K562 (cell line): ENCODE results near the gene ERRFI1. TPM values are rescaled to one million over a fixed set of nuclear protein-coding genes. Genes with fewer than 3 reads are reported as not detected.
A peak's percentile ranks its signal among the peaks of the same experiment; 100 is the strongest.

Source experiments
- ATAC-seq: fragments of 200-7000 bp; cut with Tn5 transposase; 3 replicates; pipeline ENCODE4 v1.9.1; 2020; ENCODE audit warnings: moderate library complexity
- BruUV-seq: library from RNA; stranded (reverse); fragments of 400-500 nt; replicated peaks from 2 replicates; lab custom pipeline; 2021; lab: Mats Ljungman, UMichigan
- CTCF ChIA-PET: fragments of 300-600 bp; formaldehyde crosslinking; extraction: SDS; loops from one replicate; lab custom pipeline; 2021; ENCODE audit warnings: low intra/inter-chr PET ratio; lab: Yijun Ruan, JAX
- POLR2A ChIA-PET: fragments of 300-600, 350-650 bp; sonication (Branson Sonifier 250); formaldehyde crosslinking; extraction: SDS; loops from one replicate; lab custom pipeline; 2021; ENCODE audit warnings: antibody characterized with exemption, inconsistent platforms; lab: Yijun Ruan, JAX
- DNase-seq, 4 experiments: peaks; one replicate each; pipeline versions ENCODE4 v3.0.0 to v3.0.0-alpha.2; 2011 to 2018; ENCODE audit warnings: low spot score in 3 of 4, mixed read lengths in 3 of 4; ENCODE audit errors: extremely low read depth in 1 of 4
- FAIRE-seq: peaks from 2 replicates; lab custom pipeline; 2011; peaks lifted over from hg19 to GRCh38; lab: Jason Lieb, UNC
- H2AFZ ChIP-seq: 2 replicates; pipeline ENCODE4 v1.6.0; 2011; ENCODE audit warnings: low read depth, low read length, control low read depth, inconsistent platforms
- H3K27ac ChIP-seq: fragments of 200-600 bp; 3 replicates; pipeline ENCODE4 v1.8.0; 2011; ENCODE audit warnings: low read depth, mild to moderate bottlenecking, control low read depth, inconsistent platforms, low read length, moderate library complexity, mixed read lengths; ENCODE audit errors: extremely low read depth
- H3K27me3 ChIP-seq, 2 experiments: fragments of 300-600 bp in 1 of 2; 2 replicates in 1 of 2; 3 replicates in 1 of 2; pipeline versions ENCODE4 v1.6.0 to v1.8.0; 2011; ENCODE audit warnings: inconsistent platforms in 2 of 2, low read length in 2 of 2, mild to moderate bottlenecking in 1 of 2, mixed read lengths in 1 of 2, moderate library complexity in 1 of 2; ENCODE audit not compliant: control insufficient read depth in 2 of 2, insufficient read depth in 2 of 2
- H3K36me3 ChIP-seq: fragments of 300-600 bp; 3 replicates; pipeline ENCODE4 v1.8.0; 2011; ENCODE audit warnings: mild to moderate bottlenecking, low read length, inconsistent platforms; ENCODE audit not compliant: control insufficient read depth, insufficient read depth
- H3K4me1 ChIP-seq, 2 experiments: fragments of 200-600 bp in 1 of 2; replicated peaks in 1 of 2; 2 replicates in 1 of 2; 3 replicates in 1 of 2; pipeline versions ENCODE4 v1.5.1 to v1.8.0; 2011; ENCODE audit warnings: inconsistent platforms in 2 of 2, low read length in 2 of 2, mild to moderate bottlenecking in 1 of 2, mixed read lengths in 1 of 2, moderate library complexity in 1 of 2; ENCODE audit not compliant: control insufficient read depth in 2 of 2, insufficient read depth in 2 of 2
- H3K4me2 ChIP-seq: 2 replicates; pipeline ENCODE4 v1.6.1; 2011; ENCODE audit warnings: low read length, control low read depth, inconsistent platforms, mixed read lengths; ENCODE audit not compliant: insufficient read depth
- H3K4me3 ChIP-seq: fragments of 200-600 bp; sonication (generic), shearing (Covaris generic); 2 replicates; pipeline ENCODE4 v1.5.1; 2016; ENCODE audit warnings: control low read depth, inconsistent platforms
- H3K79me2 ChIP-seq: fragments of 200-600 bp; 3 replicates; pipeline ENCODE4 v1.8.0; 2011; ENCODE audit warnings: low read length, inconsistent platforms; ENCODE audit not compliant: control insufficient read depth, insufficient read depth
- H3K9ac ChIP-seq, 2 experiments: 2 replicates each; pipeline versions ENCODE4 v1.6.0 to v1.6.1; 2011; ENCODE audit warnings: low read depth in 2 of 2, low read length in 2 of 2, control low read depth in 1 of 2, inconsistent platforms in 1 of 2, mild to moderate bottlenecking in 1 of 2, mixed read lengths in 1 of 2; ENCODE audit not compliant: insufficient read depth in 1 of 2
- H3K9me1 ChIP-seq: one replicate; pipeline ENCODE4 v1.6.0; 2011; ENCODE audit warnings: inconsistent platforms, mild to moderate bottlenecking, low read length, moderate library complexity; ENCODE audit not compliant: control insufficient read depth, insufficient read depth
- H3K9me3 ChIP-seq: replicated peaks from 2 replicates; pipeline ENCODE4 v1.5.1; 2011; ENCODE audit warnings: low read depth, low read length, inconsistent platforms; ENCODE audit not compliant: control insufficient read depth, insufficient read depth
- H4K20me1 ChIP-seq: replicated peaks from 2 replicates; pipeline ENCODE4 v1.6.1; 2011; ENCODE audit warnings: low read length, inconsistent platforms, mixed read lengths; ENCODE audit not compliant: control insufficient read depth, insufficient read depth
- FOS ChIP-seq: IDR thresholded peaks from 3 replicates; pipeline ENCODE4 v1.6.1; 2011; ENCODE audit not compliant: insufficient read length; ENCODE audit errors: extremely low read depth
- FOXM1 ChIP-seq, 2 experiments: fragments of 450-650 bp in 1 of 2; sonication (generic) in 1 of 2; formaldehyde crosslinking in 1 of 2; IDR thresholded peaks; 2 replicates each; pipeline versions ENCODE4 v1.6.1 to v1.9.0; 2017 to 2022; ENCODE audit warnings: low read depth in 2 of 2, mild to moderate bottlenecking in 2 of 2, missing genetic modification reagents in 1 of 2, moderate library complexity in 1 of 2
- GTF2A2 ChIP-seq: IDR thresholded peaks from 2 replicates; pipeline ENCODE4 v1.6.1; 2016; ENCODE audit warnings: mild to moderate bottlenecking, missing genetic modification characterization, missing compliant biosample characterization
- HDGF ChIP-seq: fragments of 450-650 bp; IDR thresholded peaks from 2 replicates; pipeline ENCODE4 v1.6.1; 2016
- PPARD ChIP-seq: fragments of 250-450 bp; sonication (Bioruptor Pico); IDR thresholded peaks from 2 replicates; pipeline ENCODE4 v1.8.0; 2022; ENCODE audit warnings: inconsistent platforms, mild to moderate bottlenecking, moderate library complexity
- TRIM24 ChIP-seq, 2 experiments: fragments of 450-650 bp; IDR thresholded peaks; 2 replicates each; pipeline ENCODE4 v1.6.1; 2016
- TRIM25 ChIP-seq: fragments of 450-650 bp; IDR thresholded peaks from 2 replicates; pipeline ENCODE4 v1.7.0; 2016; ENCODE audit warnings: borderline replicate concordance
- TSC22D4 ChIP-seq: fragments of 450-650 bp; IDR thresholded peaks from 2 replicates; pipeline ENCODE4 v1.6.1; 2016; ENCODE audit warnings: missing genetic modification characterization, missing biosample characterization, control low read depth
- VEZF1 ChIP-seq: fragments of 200-800 bp; sonication (Bioruptor generic); IDR thresholded peaks from 2 replicates; pipeline ENCODE4 v1.6.1; 2017; ENCODE audit warnings: missing genetic modification characterization, missing compliant biosample characterization
- ZBTB8A ChIP-seq: fragments of 450-650 bp; IDR thresholded peaks from 2 replicates; pipeline ENCODE4 v1.6.1; 2018; ENCODE audit warnings: mild to moderate bottlenecking, moderate library complexity; ENCODE audit not compliant: partially characterized antibody
- ZNF274 ChIP-seq: IDR thresholded peaks from 2 replicates; pipeline ENCODE4 v1.6.1; 2011; ENCODE audit warnings: low read depth, mild to moderate bottlenecking, low read length, moderate library complexity, borderline replicate concordance
- ZNF592 ChIP-seq: fragments of 450-650 bp; IDR thresholded peaks from 2 replicates; pipeline ENCODE4 v1.6.1; 2017; ENCODE audit warnings: antibody characterized with exemption, mild to moderate bottlenecking
- ZNF717 ChIP-seq: fragments of 250-450 bp; sonication (Bioruptor Pico); IDR thresholded peaks from 2 replicates; pipeline ENCODE4 v1.5.0; 2021
- WGBS: fragments of 100-300 bp; shearing (Covaris generic); methylation state at CpG from one replicate; pipeline ENCODE4 v1.1.6; 2016; ENCODE audit warnings: low coverage, mixed read lengths; ENCODE audit not compliant: insufficient coverage; ENCODE audit errors: missing lambda C conversion rate; 5-methylcytosine and 5-hydroxymethylcytosine counted together
- in situ Hi-C: fragments of 300-500 bp; cut with MboI; formaldehyde crosslinking; loops from 4 replicates; pipeline ENCODE4 v1.15.0; 2018; ENCODE audit warnings: inconsistent platforms, mixed read lengths
- intact Hi-C: fragments of 100-400 bp; cut with micrococcal nuclease; formaldehyde crosslinking; loops from 2 replicates; pipeline ENCODE4 v1.14.2; 2022
- polyA plus RNA-seq, 8 experiments: library from polyadenylated mRNA; depleted of rRNA in 4 of 8; stranded (reverse) in 5 of 8; unstranded in 3 of 8; fragments of >200 nt; fragmentation: Nextera tagmentation in 2 of 8; fragmentation: Illumina TruSeq in 1 of 8; extraction: Ambion mirVana in 2 of 8; extraction: Trizol in 1 of 8; gene quantifications; 2 replicates each; pipeline versions ENCODE4 v1.2.1 to v1.2.3, GENCODE V29; 2011 to 2014; ENCODE audit warnings: inconsistent platforms in 1 of 8, missing spikeins in 1 of 8
- total RNA-seq, 7 experiments: library from RNA; depleted of rRNA in 6 of 7; stranded (reverse); fragments of >200 nt in 6 of 7; fragmentation: Illumina TruSeq in 2 of 7; extraction: Trizol in 2 of 7; gene quantifications; 2 replicates each; pipeline versions ENCODE4 v1.2.1 to v1.2.3, GENCODE V29; 2011 to 2021; ENCODE audit warnings: low replicate concordance in 1 of 7

ERRFI1 gene
- total and polyA plus RNA-seq, 9 of the 15 experiments (the other 6 are each of a cell fraction or from before 2014, with no cell fraction given) = 0.67 to 4.4 (median 1.1) TPM

GRCh38 chr1:8003438-8004112, 22.5 kb downstream of the ERRFI1 start:
- Histone ChIP-seq H3K9ac (peak overlapping the region in 1 of 2 experiments; percentile 3; a peak in 1 of 4 replicates), H3K27ac (no peak overlapping the region), H3K4me3 (no peak overlapping the region), H2AFZ (peak overlapping the region; percentile 56; the same call in 1 of the 2 replicates), H3K79me2 (no peaks in the 10 kb centered on the region), H3K36me3 (peaks cover 2% of the 10 kb centered on the region; the same call in 1 of the 3 replicates), H3K27me3 (no peaks in the 10 kb centered on the region), H3K9me3 (no peaks in the 10 kb centered on the region), H3K4me2 (no peak overlapping the region), H3K4me1 (peaks cover 22 to 42% of the 10 kb centered on the region in 2 experiments), H3K9me1 (no peaks in the 10 kb centered on the region), H4K20me1 (no peaks in the 10 kb centered on the region; the same call in 1 of the 2 replicates)
- no peak for ATAC-seq
- no peak for DNase-seq
- no TSS peak for BruUV-seq
- ChIA-PET POLR2A (no interaction called here), CTCF (interaction anchor here (0.6 kb wide), 1 partner anchor 96 kb away, joined by 4 read pairs; no protein-coding TSS in a partner anchor)
- intact Hi-C loops (no loop called here), in situ Hi-C loops (no loop called here)
- 66% methylated on average over 6 of the region's 6 CpGs for whole genome bisulfite sequencing
- no peak for FAIRE-seq
- no peak for TF ChIP-seq GTF2A2
- no peak for TF ChIP-seq ZNF717
- TF ChIP-seq ZBTB8A = no peak
- TF ChIP-seq TRIM24 (IDR thresholded peaks at IDR 0.05) = no peak
- no peak for TF ChIP-seq ZNF592
- TF ChIP-seq FOXM1 (IDR thresholded peaks at IDR 0.05; ENCODE audit: low read depth) = no peak
- no peak for TF ChIP-seq FOXM1 (CRISPR knock-in tag; IDR thresholded peaks at IDR 0.05; ENCODE audit: low read depth)
- TF ChIP-seq PPARD = no peak
- TF ChIP-seq VEZF1 (CRISPR knock-in tag) = no peak
- TF ChIP-seq TRIM25 = no peak
- TF ChIP-seq ZNF274 = no peak
- TF ChIP-seq FOS = no peak
- TF ChIP-seq TSC22D4 (tag) = no peak
- no peak for TF ChIP-seq HDGF
